Stimulated activated CD4-positive, alpha-beta T cell treated with anti-CD3 and anti-CD28 coated beads, Interleukin-15, amount 100 ng/mL, for 1 hour (primary cell): ENCODE measurements around the gene CRADD.
"Not testable (repeated sequence)": the region's sequence is repeated elsewhere in the genome, so short reads cannot be mapped to it uniquely, and the experiment has no call there.

Experiments used
- DNase-seq, 2 donors: peaks; one replicate each; pipeline ENCODE4 v3.0.0-alpha.2; 2020; ENCODE audit warnings: low read depth in 1 of 2, low spot score in 1 of 2

Gene CRADD

DNA sequence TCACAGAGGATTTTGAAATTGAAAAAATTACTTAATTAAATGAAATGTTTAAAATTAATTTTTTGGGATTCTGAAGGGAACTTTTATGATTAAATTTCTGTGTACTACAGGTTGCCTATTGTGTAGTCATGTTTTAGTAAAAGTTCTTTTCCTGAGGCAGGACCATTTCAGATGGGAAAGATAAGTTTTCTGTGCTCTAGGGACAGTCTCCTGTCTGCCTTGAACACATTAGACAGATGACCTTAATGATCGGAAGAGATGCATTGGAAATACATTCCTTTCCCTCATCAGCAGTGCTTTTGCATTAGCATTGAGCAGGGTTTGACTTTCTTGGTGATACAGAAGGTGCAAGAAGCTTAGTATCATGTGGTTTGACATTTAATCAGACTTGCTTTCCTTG lies 28.1 kb downstream of the CRADD start:
- DNase-seq: no peak

GRCh38 chr12:93706387-93706786 lies 29.2 kb downstream of the CRADD start:
- no peak for DNase-seq

- DNase-seq: no peak
Measured at GRCh38 chr12:93706824-93707223, 29.6 kb downstream of the CRADD start.

GRCh38 chr12:93707836-93708235 lies 30.7 kb downstream of the CRADD start:
- DNase-seq: no peak

DNA sequence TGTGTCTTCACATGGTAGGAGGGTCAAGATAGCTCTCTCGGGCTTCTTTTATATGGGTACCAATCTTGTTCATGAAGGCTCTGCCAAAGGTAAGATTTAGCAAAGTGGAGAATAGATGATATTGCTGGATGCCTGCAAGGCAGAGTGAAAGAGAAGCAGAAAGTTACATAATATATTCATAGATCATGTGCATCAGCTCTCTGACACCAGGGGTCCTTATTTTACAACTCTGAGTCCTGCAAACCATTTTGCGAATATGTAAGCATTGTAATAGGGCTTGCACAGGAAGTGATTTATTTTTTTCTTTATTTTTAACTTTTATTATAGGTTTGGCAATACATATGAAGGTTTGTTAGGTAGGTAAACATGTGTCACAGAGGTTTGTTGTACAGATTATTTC lies 31.8 kb downstream of the CRADD start:
- no peak for DNase-seq

DNA sequence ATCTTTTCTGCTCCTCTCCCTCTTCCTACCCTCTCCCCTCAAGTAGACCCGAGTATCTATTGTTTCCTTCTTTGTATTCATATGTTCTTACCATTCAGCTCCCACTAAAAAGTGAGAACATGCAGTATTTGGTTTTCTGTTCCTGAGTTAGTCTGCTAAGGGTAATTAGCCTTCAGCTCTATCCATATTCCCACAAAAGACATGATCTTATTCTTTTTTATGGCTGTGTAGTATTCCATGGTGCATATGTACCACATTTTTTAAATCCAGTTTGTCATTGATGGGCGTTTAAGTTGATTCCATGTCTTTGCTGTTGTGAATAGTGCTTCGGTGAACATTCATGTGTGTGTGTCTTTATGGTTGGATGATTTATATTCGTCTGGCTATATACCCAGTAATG lies 32.2 kb downstream of the CRADD start:
- no peak for DNase-seq

- no peak for DNase-seq
Measured at GRCh38 chr12:93710574-93710926, 33.4 kb downstream of the CRADD start.

DNA sequence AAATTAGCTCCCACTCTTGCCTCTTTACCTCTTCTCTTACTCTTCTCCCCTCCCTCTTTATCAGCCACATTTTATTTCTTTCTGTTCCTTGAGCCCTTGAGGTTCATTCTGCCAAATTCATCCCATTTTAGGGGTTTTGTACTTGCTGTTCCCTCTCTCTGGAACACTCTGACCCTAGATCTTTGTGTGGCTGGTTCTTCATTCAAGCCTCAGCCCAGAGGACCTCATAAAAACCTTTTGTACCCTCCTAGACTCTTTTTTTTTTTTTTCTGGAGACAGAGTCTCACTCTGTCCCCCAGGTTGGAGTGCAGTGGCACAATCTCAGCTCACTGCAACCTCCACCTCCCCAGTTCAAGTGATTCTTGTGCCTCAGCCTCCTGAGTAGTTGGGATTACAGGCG lies 34.3 kb downstream of the CRADD start:
- DNase-seq: not testable (repeated sequence)

GRCh38 chr12:93712200-93712599 lies 35.0 kb downstream of the CRADD start:
- DNase-seq: no peak

DNA sequence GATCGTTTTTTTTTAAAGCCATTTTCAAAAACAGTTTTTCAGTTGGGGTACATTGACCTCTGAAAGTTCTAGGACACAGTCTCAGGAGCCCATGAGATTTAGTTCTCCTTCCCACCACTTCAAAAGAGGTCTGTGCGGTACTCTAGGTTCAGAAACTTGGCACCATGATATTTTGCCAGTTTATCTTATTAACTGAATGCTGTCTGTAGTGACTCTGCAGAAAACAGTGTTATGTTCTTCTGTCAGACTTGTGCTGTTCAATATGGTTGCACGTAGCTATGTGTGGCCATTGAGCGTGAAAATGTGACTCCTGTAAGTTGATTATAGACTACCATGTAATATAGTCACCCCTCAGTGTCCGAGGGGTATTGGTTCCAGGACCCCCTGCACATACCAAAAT lies 35.9 kb downstream of the CRADD start:
- DNase-seq: no peak

GRCh38 chr12:93713800-93714199 lies 36.6 kb downstream of the CRADD start:
- no peak for DNase-seq

- no peak for DNase-seq
Measured at GRCh38 chr12:93714382-93714781, 37.2 kb downstream of the CRADD start.

GRCh38 chr12:93719710-93720109 lies 42.5 kb downstream of the CRADD start:
- no peak for DNase-seq

DNA sequence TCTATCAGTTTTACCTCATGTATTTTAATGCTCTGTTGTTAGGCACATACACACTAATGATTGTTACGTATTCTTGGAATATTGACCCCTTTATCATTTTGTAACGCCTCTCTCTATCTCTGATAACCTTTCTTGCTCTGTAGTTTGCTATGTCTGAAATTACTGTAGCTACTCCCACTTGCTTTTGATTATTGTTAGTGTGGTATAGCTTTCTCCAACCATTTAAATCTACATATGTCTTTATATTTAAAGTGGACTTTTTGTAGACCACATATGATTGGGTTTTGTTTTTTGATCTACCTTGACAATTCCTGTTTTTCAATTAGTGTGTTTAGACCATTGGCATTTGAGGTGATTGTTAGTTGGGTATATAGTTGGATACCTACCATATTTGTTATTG lies 43.4 kb downstream of the CRADD start:
- no peak for DNase-seq

DNA sequence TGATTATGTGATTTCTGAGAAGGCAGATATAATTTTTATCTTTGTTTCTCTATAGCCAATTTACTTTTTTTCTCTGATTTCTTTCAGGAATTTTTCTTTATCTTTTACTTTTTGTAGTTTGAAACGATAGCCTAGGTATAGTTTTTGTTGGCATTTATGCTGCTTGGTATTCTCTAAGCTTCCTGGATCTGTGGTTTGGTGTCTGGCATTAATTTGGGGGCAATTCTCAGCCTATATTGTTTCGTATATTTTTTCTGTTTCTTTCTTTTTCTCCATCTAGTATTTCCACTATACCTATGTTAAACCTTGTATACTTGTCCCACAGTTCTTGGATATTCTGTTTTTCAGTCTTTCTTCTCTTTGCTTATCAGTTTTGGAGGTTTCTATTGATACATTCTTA lies 45.0 kb downstream of the CRADD start:
- no peak for DNase-seq

- no peak for DNase-seq
Measured at GRCh38 chr12:93722835-93723567, 45.8 kb downstream of the CRADD start.

- no peak for DNase-seq
Measured at GRCh38 chr12:93723568-93723930, 46.4 kb downstream of the CRADD start.

DNA sequence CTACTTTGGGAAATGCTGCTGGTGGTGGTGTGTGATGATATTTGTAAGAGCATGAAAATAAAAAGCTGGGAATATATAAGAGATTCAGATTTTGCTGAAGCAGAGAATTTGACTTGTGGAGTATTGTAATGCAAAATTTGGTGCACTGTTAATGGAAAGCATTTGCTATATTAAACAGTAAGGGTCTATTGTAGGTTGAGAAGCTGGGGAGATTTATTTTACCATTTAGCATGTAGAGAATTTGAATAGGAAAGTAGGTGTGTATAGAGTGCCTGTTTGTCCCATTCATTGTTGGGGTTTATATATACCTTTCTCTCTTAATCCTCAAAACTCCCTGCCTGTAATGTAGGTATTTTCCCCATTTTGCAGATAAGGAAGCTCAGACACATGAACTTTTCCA lies 48.4 kb downstream of the CRADD start:
- no peak for DNase-seq

- no peak for DNase-seq
Measured at GRCh38 chr12:93727195-93727811, 50.1 kb downstream of the CRADD start.

GRCh38 chr12:93727911-93728310 lies 50.7 kb downstream of the CRADD start:
- no peak for DNase-seq

DNA sequence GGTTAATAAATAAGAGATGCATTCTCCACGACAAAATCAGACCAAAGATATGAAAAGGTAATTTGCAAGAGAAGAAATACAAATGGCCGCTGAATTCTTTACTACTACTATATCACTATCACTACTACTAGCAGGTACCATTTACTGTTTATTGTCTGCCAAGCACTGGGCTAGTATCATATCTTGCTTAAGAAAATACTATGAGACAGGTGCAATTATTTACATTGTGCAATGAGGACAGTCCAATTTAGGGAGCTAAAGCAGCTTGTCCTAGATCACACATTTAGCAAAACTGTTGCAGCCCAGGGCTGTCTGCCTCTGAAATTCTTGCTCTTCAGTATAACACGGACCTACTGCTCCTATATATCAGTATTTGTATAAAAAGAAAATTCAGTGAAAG lies 52.8 kb downstream of the CRADD start:
- no peak for DNase-seq

- DNase-seq: no peak
Measured at GRCh38 chr12:93733358-93733757, 56.2 kb downstream of the CRADD start.

DNA sequence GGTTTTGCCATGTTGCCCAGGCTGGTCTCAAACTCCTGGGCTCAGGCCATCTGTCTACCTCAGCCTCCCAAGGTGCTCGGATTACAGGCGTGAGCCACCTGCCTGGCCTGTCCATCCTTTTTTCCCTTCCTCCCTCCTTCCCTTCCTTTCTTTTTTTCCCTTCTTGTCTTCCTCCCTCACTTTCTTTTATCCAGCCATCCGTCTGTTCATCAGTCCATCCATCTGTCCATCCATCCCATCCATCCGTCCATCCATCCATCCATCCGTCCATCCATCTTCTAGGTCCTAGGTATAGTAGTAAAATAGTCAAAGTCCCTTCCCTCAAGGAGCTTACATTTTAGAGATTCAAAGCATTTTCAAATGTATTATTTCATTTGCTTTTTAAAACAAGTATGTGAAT lies 56.8 kb downstream of the CRADD start:
- no peak for DNase-seq
